ENCODE results near the gene IL17C. TPM values are rescaled to one million over a fixed set of nuclear protein-coding genes. Genes with fewer than 3 reads are reported as not detected.

IL17C gene
- total and polyA plus RNA-seq, 4 donors: 0.14 to 1.8 TPM; not detected in 2

GRCh38 chr16:88622866-88623265 lies 15.5 kb upstream of the IL17C start:
- no peak for ATAC-seq (ENCODE audit: insufficient read depth, low FRiP score)
- Histone ChIP-seq H3K9me3 (ENCODE audit: control insufficient read depth in 4 of 4, insufficient read depth in 3 of 4, low read length in 3 of 4) (no peaks in the 10 kb centered on the region), H3K27ac (ENCODE audit: low read depth in 1 of 2, low read length in 1 of 2) (no peak overlapping the region), H3K4me1 (ENCODE audit: control insufficient read depth in 5 of 5, insufficient read depth in 5 of 5, low read length in 5 of 5) (no peaks in the 10 kb centered on the region), H3K36me3 (ENCODE audit: control insufficient read depth in 4 of 4, insufficient read depth in 4 of 4, low read length in 4 of 4) (peaks cover 10 to 53% (median 26%) of the 10 kb centered on the region in 4 donors), H3K9ac (ENCODE audit: insufficient read depth in 1 of 2, low read length in 2 of 2) (no peak overlapping the region), H3K27me3 (ENCODE audit: control insufficient read depth in 3 of 3, insufficient read depth in 3 of 3, low read length in 2 of 3) (no peaks in the 10 kb centered on the region), H3K4me3 (no peak overlapping the region)
- 97% methylated on average over 29 of the region's 29 CpGs for WGBS, 2 donors
- DNase-seq: no peak
- TF ChIP-seq CTCF (IDR thresholded peaks at IDR 0.05; ENCODE audit: control extremely low read depth, extremely low read depth): no peak

- 97 to 100% methylated on average over 13 of the region's 13 CpGs for WGBS, 2 donors
- Histone ChIP-seq H3K9ac (ENCODE audit: insufficient read depth in 1 of 2, low read length in 2 of 2) (no peak overlapping the region), H3K36me3 (ENCODE audit: control insufficient read depth in 4 of 4, insufficient read depth in 4 of 4, low read length in 4 of 4) (peaks cover 10 to 58% (median 28%) of the 10 kb centered on the region in 4 donors), H3K27me3 (ENCODE audit: control insufficient read depth in 3 of 3, insufficient read depth in 3 of 3, low read length in 2 of 3) (no peaks in the 10 kb centered on the region), H3K4me1 (ENCODE audit: control insufficient read depth in 5 of 5, insufficient read depth in 5 of 5, low read length in 5 of 5) (no peaks in the 10 kb centered on the region), H3K27ac (ENCODE audit: low read depth in 1 of 2, low read length in 1 of 2) (no peak overlapping the region), H3K4me3 (no peak overlapping the region), H3K9me3 (ENCODE audit: control insufficient read depth in 4 of 4, insufficient read depth in 3 of 4, low read length in 3 of 4) (no peaks in the 10 kb centered on the region)
- no peak for TF ChIP-seq CTCF (IDR thresholded peaks at IDR 0.05; ENCODE audit: control extremely low read depth, extremely low read depth)
- DNase-seq (no peak), ATAC-seq (ENCODE audit: insufficient read depth, low FRiP score) (no peak)
Observed at GRCh38 chr16:88623858-88624257, 14.5 kb upstream of the IL17C start.

- no peaks in the 10 kb centered on the region for H3K4me1 ChIP-seq (ENCODE audit: control insufficient read depth in 5 of 5, insufficient read depth in 5 of 5, low read length in 5 of 5)
- DNase-seq (no peak), ATAC-seq (ENCODE audit: insufficient read depth, low FRiP score) (no peak)
- no peak overlapping the region for H3K27ac ChIP-seq (ENCODE audit: low read depth in 1 of 2, low read length in 1 of 2)
- TF ChIP-seq CTCF (IDR thresholded peaks at IDR 0.05; ENCODE audit: control extremely low read depth, extremely low read depth): no peak
- peaks cover 10 to 57% (median 29%) of the 10 kb centered on the region in 4 donors for H3K36me3 ChIP-seq (ENCODE audit: control insufficient read depth in 4 of 4, insufficient read depth in 4 of 4, low read length in 4 of 4)
- H3K27me3 ChIP-seq (ENCODE audit: control insufficient read depth in 3 of 3, insufficient read depth in 3 of 3, low read length in 2 of 3): no peaks in the 10 kb centered on the region
- H3K9ac ChIP-seq (ENCODE audit: insufficient read depth in 1 of 2, low read length in 2 of 2): no peak overlapping the region
- no peaks in the 10 kb centered on the region for H3K9me3 ChIP-seq (ENCODE audit: control insufficient read depth in 4 of 4, insufficient read depth in 3 of 4, low read length in 3 of 4)
- H3K4me3 ChIP-seq: no peak overlapping the region
- WGBS, 2 donors: 91 to 97% methylated on average over 11 to 18 of the region's 18 CpGs
Observed at GRCh38 chr16:88624481-88624880, 13.9 kb upstream of the IL17C start.

- Histone ChIP-seq H3K27me3 (ENCODE audit: control insufficient read depth in 3 of 3, insufficient read depth in 3 of 3, low read length in 2 of 3) (no peaks in the 10 kb centered on the region), H3K27ac (ENCODE audit: low read depth in 1 of 2, low read length in 1 of 2) (no peak overlapping the region), H3K9me3 (ENCODE audit: control insufficient read depth in 4 of 4, insufficient read depth in 3 of 4, low read length in 3 of 4) (no peaks in the 10 kb centered on the region), H3K4me1 (ENCODE audit: control insufficient read depth in 5 of 5, insufficient read depth in 5 of 5, low read length in 5 of 5) (no peaks in the 10 kb centered on the region), H3K4me3 (no peak overlapping the region), H3K36me3 (ENCODE audit: control insufficient read depth in 4 of 4, insufficient read depth in 4 of 4, low read length in 4 of 4) (peaks cover 10 to 60% (median 32%) of the 10 kb centered on the region in 4 donors), H3K9ac (ENCODE audit: insufficient read depth in 1 of 2, low read length in 2 of 2) (no peak overlapping the region)
- 87 to 92% methylated on average over 17 of the region's 17 CpGs for WGBS, 2 donors
- TF ChIP-seq CTCF (IDR thresholded peaks at IDR 0.05; ENCODE audit: control extremely low read depth, extremely low read depth): no peak
- no peak for ATAC-seq (ENCODE audit: insufficient read depth, low FRiP score)
- DNase-seq: no peak
Observed at GRCh38 chr16:88624977-88625576, 13.3 kb upstream of the IL17C start.

Measured in lung (tissue), 12 donors.